Fibroblast of skin of abdomen (primary cell): ENCODE results near the gene NELL2.

ENCODE experiments used
- DNase-seq: peaks from one replicate; pipeline ENCODE4 v3.0.0-alpha.2; 2013

NELL2 gene

GRCh38 chr12:44603701-44604100 lies 272.4 kb downstream of the NELL2 start:
- no peak for DNase-seq

- no peak for DNase-seq
These were observed 283.5 kb downstream of the NELL2 start for GRCh38 chr12:44592626-44593025.

GRCh38 chr12:44589697-44590096 lies 286.4 kb downstream of the NELL2 start:
- no peak for DNase-seq

GRCh38 chr12:44588651-44589050 lies 287.5 kb downstream of the NELL2 start:
- DNase-seq = no peak

GRCh38 chr12:44584625-44585024 lies 291.5 kb downstream of the NELL2 start:
- no peak for DNase-seq

GRCh38 chr12:44582521-44582920 lies 293.6 kb downstream of the NELL2 start:
- DNase-seq = no peak

GRCh38 chr12:44581642-44582242 lies 294.4 kb downstream of the NELL2 start:
- no peak for DNase-seq

- DNase-seq = no peak
These were observed 301.5 kb downstream of the NELL2 start for GRCh38 chr12:44574586-44574985.

GRCh38 chr12:44573723-44574122 lies 302.4 kb downstream of the NELL2 start:
- DNase-seq = no peak

- DNase-seq = no peak
These were observed 305.0 kb downstream of the NELL2 start for GRCh38 chr12:44571006-44571550.

- DNase-seq = no peak
These were observed 306.0 kb downstream of the NELL2 start for GRCh38 chr12:44570036-44570583.

GRCh38 chr12:44565163-44565562 lies 311.0 kb downstream of the NELL2 start:
- no peak for DNase-seq

GRCh38 chr12:44563486-44563885 lies 312.6 kb downstream of the NELL2 start:
- no peak for DNase-seq

GRCh38 chr12:44558340-44559100 lies 317.6 kb downstream of the NELL2 start:
- DNase-seq = no peak

- DNase-seq = no peak
These were observed 320.7 kb downstream of the NELL2 start for GRCh38 chr12:44555454-44555853.

- DNase-seq = no peak
These were observed 324.5 kb downstream of the NELL2 start for GRCh38 chr12:44551631-44552030.

- no peak for DNase-seq
These were observed 325.7 kb downstream of the NELL2 start for GRCh38 chr12:44550377-44550776.

- DNase-seq = no peak
These were observed 330.1 kb downstream of the NELL2 start for GRCh38 chr12:44546060-44546459.

- no peak for DNase-seq
These were observed 332.1 kb downstream of the NELL2 start for GRCh38 chr12:44544018-44544417.

GRCh38 chr12:44542716-44543115 lies 333.4 kb downstream of the NELL2 start:
- DNase-seq = no peak

GRCh38 chr12:44537354-44537753 lies 338.8 kb downstream of the NELL2 start:
- no peak for DNase-seq

- DNase-seq = no peak
These were observed 343.2 kb downstream of the NELL2 start for GRCh38 chr12:44532940-44533339.

- no peak for DNase-seq
These were observed 344.7 kb downstream of the NELL2 start for GRCh38 chr12:44531320-44531971.
